HG02571 (cell line): ENCODE data around the gene SLC9A7.
"Not testable (repeated sequence)": the region's sequence is repeated elsewhere in the genome, so short reads cannot be mapped to it uniquely, and the experiment has no call there.

Experiments used
- ATAC-seq: cut with Tn5 transposase; IDR thresholded peaks from one replicate; pipeline ENCODE4 v1.9.1; 2021; ENCODE audit warnings: mild to moderate bottlenecking, moderate library complexity; ENCODE audit not compliant: unreplicated experiment

SLC9A7 gene

DNA sequence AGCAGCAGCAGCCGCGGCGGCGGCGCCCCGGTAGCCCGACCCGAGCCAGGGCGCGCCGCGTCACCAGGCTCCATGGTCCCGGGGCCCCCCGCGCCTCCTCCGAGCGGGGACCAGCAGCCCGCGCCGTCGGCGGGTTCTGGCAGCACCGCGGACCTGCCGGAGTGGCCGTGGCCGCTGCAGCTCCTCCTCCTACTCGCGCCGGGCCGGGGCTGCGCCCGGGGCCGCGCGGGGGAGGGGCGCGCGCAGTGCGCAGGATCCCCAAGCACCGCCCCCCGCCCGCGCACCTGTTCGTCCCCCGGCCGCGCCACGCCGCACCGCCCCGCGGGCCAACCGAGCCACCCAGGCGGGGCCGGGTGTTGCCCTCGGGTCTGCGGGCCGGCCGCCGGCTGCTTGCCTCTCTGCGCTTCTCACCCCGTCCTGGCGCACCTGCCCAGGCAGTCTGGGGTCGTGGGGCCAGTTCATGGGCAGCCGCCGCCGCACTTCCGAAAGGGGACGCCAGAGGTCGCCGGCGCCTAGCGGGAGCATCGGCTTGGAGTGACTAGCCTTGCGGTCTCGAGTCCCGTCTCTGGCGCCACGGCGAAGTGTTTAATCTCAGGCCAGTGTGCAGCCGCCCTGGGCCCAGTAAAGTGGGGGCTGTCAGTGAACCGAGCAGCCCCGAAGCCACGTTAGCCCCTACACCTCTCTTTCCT is at the start of gene SLC9A7:
Gene SLC9A7 (minus strand): TSS at position 163 of the 689 bp plus-strand sequence. CDS start 89 bp downstream, at position 74.
- ATAC-seq = peak; percentile 52

DNA sequence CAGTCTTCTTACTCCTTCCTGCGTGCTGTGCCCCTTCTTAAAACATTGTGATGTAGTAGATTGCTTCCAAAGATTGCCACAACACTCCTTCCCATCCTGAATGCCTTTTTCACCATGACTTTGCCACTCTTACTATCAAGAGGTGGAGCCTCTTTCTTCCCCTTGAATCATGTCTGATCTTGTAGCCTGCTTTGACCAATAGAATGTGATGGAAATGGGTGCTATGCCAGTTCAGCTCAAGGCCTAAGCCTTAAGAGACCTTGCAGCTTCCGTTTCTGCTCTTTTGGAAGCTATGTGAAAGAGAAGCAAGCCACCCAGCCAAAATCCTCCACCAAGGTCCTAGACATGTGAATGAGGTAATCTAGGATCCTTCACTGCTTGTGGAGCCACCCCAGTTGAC is 46.4 kb upstream of the SLC9A7 start:
- no peak for ATAC-seq

DNA sequence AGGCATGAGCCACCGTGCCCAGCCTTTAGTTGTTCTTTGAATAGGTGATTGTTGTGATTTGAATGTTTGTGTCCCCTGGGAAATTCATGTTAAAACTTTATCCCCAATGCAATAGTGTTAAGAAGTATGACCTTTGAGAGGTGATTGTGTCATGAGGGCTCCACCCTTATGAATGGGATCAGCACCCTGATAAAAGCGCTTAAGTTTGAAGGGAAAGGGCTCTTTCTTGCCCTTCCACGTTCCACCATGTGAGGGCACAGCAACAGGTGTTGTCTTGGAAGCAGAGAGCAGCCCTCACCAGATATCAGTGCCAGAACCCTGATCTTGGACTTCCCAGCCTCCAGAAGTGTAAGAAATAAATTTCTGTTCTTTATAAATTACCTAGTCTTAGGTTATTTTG is 44.2 kb upstream of the SLC9A7 start:
- ATAC-seq = no peak

DNA sequence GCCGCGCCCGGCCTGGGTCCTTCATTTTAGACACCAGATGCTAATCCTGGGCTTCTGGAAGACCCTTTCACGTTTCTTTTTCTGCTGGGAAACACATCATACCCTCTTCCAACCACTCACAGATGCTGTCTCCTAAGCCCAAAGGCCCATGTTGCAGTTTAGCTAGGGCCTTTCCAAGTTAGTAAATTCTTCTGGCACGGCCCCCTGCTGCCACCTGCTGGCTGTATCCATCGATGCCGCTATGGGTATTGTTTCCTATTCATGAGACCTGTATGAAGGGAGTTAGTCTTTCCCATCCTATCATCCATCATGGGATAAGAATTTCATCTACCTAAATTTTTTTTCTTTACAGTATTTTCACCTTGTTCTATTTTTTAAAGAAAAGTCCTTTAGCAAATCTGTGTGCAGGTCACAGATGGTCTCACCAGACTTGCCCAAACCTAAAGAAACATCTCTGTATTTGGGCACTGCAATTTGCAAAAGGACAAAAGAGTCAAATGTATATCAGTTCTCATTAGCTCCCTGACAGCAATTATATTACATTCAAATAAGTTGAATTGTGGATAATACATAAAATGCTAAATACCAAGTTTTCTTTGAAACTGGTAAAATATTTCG is 37.8 kb upstream of the SLC9A7 start:
- no peak for ATAC-seq

DNA sequence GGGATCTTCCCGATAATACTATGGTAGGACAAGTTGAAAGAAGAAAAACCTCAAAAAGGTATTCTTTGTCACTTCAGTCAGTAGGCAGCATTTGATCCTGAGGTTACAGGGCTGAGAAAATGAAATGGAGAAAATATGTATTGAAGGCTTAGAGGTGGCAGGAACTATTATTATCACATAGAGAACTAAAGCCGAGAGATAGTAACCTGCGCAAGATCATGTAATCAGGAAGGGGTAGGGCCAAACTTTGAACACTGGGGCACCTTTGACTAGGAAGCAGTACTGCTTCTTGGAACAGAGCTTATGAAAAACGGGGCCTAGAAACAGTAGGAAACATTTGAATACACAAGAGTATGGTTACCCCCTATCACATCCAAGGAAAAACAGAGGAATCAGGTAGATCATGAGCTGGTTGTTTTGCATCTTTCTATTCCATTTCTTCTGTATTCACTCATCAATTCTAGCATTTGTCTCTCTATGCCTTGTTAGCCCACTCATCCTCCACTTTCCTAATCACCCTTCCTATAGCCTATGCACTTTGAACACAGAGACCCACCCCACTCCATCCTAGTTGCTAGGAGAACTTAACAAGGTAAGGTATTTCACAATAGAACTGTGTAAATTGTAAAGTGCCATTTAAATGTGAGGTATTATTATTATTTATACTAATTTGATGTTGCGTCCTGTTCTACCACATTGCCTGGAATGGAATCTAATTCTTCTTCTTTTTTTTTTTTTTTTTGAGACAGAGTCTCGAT is 34.6 kb upstream of the SLC9A7 start:
- ATAC-seq = no peak

DNA sequence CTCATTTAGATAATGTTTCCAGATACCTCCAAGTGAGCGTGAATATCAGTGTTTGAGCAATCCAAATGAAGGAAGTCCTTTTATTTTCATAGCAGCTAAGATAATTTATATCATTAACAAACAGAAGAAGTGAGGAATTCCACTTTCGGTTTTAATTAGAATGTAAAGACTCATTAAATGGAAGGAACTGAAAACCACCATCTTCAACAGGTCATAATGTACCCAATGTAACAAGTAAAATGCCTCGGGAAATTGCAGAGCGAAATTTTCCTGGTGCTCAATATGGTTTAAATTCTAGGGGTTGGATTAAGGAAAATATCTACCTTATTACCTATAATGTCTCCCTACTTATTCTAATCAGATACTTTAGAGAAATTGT is 33.9 kb upstream of the SLC9A7 start:
- no peak for ATAC-seq

DNA sequence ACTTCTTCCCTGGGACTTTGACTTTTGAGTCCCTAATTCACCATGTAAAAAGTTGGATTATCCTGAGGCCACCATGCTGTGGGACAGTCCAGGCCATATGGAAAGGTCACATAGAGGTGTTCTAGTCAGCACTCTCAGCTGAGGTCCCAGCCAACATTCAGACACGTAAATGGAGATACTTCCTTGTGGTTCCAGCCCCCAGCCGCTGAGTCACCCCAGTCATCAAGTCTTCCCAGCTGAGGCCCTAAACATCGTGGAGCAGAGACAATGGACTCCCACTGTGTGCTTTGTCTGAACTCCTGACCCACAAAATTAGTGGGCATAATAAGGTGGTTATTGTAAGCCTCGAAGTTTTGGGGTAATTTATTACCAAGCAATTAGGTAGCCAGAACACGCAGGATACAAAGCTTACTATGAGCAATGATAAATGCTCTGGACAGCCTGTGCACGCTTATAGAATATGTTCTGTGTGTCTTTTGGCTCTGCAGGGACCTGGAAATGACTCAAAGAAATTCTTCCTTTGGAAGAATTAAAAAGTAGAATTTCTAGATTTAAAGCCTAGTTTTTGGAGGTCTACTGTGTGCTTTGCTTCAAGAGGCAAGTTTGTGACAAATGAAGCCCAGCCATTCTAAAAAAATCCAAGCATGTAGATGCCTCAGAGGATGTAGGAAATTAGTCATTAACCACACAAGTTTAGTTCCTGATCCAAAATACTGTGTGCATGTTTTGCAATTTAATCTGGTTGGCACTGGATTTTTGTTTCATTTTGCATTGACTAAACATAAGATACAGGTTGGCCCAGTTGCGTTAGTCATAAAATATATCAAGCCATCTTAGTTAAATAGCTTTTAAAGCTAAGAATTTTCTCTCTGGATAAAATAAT is 33.2 kb upstream of the SLC9A7 start:
- ATAC-seq = no peak

DNA sequence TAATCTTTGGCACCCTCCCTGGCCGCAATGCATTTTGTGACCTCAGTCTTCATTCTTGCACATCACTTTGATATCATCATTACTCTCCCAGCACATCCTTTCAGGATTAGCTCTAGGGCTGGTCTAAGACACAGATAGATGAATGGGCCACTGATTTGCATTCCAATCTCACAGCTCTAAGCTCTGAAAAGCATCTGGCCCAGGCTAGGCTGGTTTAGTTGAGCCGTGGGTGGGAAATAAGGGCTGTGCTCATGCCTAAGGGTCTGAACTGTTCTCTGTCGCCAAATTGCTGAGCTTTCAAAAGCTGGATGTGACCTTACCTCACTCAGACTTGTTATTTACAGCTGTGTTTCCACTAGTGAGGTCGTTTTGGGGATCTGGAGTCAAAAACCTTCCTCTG is 30.0 kb upstream of the SLC9A7 start:
- no peak for ATAC-seq

DNA sequence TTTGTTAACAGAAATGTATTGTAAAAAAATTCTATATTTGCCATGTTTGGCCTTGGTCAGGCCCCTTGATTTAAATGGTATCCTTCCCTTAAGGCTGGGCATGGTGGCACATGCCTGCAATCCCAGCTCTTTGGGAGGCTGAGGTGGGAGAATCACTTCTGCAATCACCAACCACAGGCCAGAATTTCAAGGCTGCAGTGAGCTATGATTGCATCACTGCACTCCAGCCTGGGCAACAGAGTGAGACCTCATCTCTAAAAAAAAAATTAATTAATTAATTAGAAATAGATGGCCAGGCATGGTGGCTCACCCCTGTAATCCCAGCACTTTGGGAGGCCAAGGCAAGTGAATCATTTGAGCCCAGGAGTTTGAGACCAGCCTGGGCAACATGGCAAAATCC is 25.5 kb upstream of the SLC9A7 start:
- not testable (repeated sequence) for ATAC-seq

DNA sequence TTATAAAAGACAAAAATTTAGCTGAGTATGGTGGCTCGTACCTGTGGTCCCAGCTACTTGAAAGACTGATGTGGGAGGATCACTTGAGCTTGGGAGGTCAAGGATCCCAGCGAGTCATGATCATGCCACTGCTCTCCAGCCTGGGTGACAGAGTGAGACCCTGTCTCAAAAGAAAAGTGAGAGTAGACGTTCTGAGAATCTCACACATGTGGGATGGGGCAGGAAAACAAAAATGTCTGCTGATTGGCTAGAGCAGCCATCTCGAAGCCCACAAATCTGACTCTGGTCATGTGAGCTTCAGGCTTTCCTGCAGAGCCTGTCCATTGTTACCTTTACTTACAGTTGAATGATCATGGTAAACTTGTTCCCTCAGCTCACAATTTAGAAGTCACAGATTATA is 23.1 kb upstream of the SLC9A7 start:
- no peak for ATAC-seq

DNA sequence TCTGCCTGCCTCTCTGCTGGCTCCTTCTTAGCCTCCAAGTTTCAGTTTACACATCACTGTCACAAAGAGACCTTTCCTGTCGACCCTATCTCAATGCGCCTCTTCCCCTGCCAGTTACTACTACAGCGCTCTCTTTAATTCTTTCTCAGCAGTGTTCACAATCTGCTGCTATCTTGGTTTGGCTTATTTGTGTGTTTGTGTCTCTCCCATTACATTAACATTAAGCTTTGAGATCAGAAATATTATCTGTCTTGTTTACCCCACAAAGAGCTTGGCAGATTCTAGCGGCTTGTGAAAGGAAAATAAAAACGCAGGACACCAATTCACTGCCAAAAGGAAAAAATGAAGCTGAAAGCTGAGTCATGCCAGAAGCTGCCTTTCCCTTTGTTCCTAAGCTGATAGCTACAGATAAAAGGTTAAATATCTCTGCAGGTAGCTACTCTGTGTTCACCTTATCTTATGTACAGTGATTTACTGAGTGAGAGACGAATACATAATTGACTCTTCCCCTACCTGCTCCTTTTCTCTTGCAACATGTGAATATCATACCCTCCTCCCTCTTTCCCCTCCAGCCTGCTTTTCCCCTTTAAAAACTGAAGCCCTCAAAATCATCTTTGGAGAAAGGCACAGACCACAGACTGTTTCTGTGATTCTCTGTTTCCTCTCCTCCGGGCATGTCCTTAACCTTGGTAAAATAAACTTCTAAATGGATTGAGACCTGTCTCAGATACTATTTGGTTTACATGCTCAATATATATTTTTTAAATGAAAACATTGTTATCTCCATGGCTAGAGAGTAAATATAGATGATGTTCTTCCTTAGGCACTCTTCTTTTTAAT is 19.3 kb upstream of the SLC9A7 start:
- no peak for ATAC-seq

DNA sequence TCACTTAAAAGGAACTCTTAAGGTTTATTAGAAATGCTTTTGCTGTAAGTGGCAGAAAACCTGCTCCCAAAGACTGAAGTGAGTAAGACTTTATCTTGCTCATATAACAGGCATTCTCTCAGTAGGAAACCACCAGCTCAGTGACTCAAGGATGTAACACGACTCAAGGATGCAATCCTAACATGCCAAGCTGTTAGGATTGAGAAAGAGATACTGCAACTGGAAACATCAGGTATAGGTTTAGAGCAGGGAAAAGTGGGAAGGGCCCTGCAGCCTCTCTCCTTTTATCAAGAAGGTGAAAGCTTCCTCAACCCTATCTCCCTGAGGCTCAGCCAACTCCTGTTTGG is 11.9 kb upstream of the SLC9A7 start:
- ATAC-seq = no peak

DNA sequence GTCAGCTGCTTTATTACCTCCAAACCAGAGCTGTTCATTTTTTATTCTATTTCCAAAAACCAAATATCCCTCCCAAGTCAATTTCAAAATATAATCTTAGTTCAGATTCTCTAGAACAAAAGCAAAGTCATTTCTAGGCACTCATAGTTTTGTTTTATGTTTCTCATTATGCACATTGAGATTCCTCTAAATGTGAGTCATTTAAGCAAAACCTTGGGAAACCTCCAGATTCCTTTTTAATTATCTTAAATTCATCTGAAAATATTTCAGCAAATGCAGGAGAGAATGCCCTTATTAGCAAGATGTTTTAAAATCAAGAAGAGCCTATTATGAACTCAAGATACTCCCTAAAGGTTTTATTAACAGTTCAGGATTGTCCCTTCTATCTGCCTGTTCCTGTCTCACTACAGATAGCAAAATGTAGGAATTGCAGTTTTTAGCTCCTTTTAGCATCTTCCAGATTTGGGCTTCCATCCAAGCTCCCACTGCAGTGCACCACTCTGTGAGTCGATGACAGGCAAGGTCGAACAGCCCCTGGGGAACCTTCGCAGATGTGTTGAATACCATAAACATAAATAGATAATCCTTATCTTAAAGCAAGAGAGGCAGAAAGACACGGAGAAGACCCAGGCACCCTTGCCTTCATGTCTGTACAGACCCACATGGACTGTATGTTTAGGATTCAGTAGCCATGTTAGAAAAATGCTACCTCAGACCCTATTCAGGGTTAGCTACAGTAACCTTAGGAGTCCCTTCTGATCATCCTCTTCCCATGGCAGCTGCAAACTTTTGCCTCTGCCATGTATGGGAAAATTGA is 11.3 kb upstream of the SLC9A7 start:
- ATAC-seq = no peak

DNA sequence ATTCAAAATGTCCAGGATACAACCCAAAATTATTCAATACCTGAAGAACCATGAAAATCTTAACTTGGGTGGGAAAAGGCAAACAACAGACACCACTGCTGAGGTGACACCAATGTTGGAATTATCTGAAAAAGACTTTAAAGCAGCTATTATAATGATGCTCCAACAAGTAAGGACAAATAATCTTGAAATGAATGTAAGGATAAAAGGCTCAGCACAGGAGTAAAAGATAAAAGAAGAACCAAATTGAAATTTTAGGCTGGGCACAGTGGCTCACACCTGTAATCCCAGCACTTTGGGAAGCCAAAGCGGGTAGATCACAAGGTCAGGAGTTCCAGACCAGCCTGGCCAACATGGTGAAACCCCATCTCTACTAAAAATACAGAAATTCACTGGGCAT is 4.0 kb upstream of the SLC9A7 start:
- ATAC-seq = no peak

DNA sequence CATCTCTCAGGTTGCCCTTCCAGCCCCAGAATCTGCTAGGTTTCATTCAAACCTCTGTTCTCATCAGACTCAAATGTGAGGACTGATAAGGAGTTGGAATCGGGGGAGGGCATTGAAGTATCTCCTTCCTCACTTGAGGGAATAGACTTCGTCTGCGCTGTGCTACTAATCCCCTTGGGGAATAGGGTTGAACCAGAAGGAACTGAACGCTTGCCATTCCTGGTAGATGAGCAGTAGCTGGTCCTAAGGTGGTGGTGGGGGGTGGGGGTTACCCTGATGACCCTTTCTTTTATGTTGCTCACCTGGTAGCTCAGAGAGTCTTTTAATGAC is 692 bp upstream of the SLC9A7 start:
- ATAC-seq = peak; percentile 5

DNA sequence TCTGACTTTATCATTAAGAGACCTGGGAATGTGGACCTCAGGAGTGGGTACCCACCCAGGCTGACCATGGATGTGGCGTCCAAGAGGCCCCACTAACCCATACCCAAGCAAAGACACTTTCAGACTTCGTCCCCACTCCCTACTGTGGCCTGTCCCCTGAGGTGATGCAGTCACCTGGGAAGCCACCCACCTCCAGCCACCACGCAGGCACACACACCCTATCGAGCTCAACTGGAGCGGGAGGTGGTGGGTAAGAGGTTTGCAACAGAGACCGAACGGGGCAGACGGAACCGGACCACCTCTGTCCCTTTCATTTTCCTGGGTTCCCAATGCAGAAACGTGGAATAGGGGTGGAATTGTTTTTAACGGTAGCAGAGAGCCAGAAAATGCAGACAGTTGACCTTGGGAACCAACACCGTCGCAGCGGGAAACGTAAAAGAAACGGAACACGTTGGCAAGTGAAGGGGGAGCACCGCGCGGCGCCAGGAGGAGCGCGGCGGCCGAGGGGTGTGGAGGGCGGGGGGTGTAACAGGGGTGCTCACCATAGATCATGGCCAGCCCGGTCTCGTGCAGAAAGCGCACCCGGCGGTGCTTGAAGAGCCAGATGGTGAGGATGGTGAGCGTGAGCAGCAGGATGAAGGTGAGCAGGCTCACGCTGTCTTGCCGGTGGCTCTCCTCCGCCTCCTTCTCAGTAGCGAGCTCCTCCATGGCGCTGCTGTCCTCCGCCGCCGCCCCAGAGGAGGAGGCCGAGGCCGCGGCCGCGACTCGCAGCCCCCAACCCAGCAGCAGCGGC is 559 bp downstream of the SLC9A7 start:
- peak; percentile 26 for ATAC-seq

DNA sequence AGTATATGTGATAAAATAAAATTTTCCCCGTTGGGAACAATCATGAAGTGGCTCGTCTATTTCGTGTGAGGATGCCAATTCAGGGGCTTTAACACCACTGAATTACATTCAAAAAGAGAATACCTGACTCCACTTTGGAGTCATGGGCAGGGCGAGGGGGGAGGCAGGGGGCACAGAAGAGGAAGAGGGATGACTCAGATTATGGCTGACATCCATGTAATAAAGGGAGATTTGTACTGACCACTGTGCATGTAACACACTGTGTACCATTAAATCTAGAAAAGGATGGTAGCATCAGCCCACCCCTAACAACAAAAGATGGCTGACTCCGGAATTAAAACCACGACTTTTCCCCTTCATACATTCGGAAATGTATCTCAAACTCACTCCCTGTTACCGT is 1.3 kb downstream of the SLC9A7 start:
- ATAC-seq = no peak

DNA sequence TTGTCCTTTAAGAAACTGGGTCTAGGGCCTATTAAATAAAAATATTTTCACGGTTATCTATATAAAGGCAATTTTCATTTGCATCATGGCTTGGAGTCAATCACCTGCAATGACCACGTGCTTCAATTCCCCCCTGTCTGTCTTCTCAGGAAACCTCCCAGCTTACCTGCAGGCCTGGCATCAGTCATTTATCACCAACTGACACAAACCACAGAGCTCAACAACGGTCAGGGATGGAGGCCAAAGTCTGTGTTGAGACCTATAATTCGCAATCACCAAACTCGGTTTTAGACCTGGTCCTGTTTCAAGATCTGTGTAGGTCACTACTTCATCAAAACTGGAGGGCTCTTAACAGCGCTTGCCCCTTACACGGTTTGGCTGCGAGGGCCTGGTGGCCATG is 1.9 kb downstream of the SLC9A7 start:
- ATAC-seq = no peak

DNA sequence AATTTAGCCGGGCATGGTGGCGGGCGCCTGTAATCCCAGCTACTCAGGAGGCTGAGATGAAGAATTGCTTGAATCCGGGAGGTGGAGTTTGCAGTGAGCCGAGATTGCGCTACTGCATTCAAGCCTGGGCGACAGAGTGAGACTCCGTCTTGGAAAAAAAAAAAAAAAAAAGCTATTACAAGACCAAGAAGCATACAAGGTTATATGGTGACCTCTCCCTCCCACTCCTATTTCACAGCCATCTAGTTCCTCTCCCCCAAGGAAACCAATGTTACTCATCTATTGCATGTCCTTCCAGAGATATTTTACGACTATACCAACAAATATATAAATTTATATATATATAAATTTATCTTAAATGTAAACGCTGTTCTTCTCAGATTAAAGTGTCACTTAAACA is 3.2 kb downstream of the SLC9A7 start:
- ATAC-seq = no peak
